A549 (cell line): ENCODE results near the gene OVOL2.

Experiments used
- CTCF ChIP-seq: fragments of >200 bp; sonication (Bioruptor Twin); formaldehyde crosslinking; IDR thresholded peaks from 3 replicates; pipeline ENCODE4 v1.5.1; 2016
- FOSL2 ChIP-seq, 2 experiments: fragments of 450-650 bp in 1 of 2; fragments of >200 bp in 1 of 2; sonication (Bioruptor Twin) in 1 of 2; formaldehyde crosslinking; IDR thresholded peaks; 2 replicates each; pipeline versions ENCODE4 v1.5.0 to v1.6.1; 2016 to 2020; ENCODE audit warnings: mild to moderate bottlenecking in 1 of 2, moderate library complexity in 1 of 2
- MYC ChIP-seq: IDR thresholded peaks from 2 replicates; pipeline ENCODE4 v1.6.1; 2012; ENCODE audit warnings: mild to moderate bottlenecking, inconsistent platforms, low read length, improper control_type of control experiment, borderline replicate concordance
- PBX3 ChIP-seq: IDR thresholded peaks from 2 replicates; pipeline ENCODE4 v1.6.1; 2012
- POLR2A ChIP-seq: IDR thresholded peaks from 2 replicates; pipeline ENCODE4 v1.6.1; 2012; ENCODE audit warnings: mild to moderate bottlenecking, low read length
- TFCP2L1 ChIP-seq: fragments of 250-450 bp; sonication (Bioruptor Pico); IDR thresholded peaks from 2 replicates; pipeline ENCODE4 v1.5.0; 2021; ENCODE audit warnings: mild to moderate bottlenecking
- ZC3H11A ChIP-seq: fragments of 450-650 bp; IDR thresholded peaks from 2 replicates; pipeline ENCODE4 v1.6.1; 2014; ENCODE audit warnings: antibody characterized with exemption, mild to moderate bottlenecking

- TF ChIP-seq CTCF (no peak), TFCP2L1 (CRISPR knock-in tag) (no peak), FOSL2 (IDR thresholded peaks at IDR 0.05) (no peak), FOSL2 (CRISPR knock-in tag; IDR thresholded peaks at IDR 0.05) (no peak), ZC3H11A (no peak), PBX3 (no peak), POLR2A (no peak), MYC (no peak)
These were observed 24.5 kb downstream of the OVOL2 start for GRCh38 chr20:18032977-18033892.
